ENCODE data around the gene CSNK2A1. TPM values are rescaled to one million over a fixed set of nuclear protein-coding genes. Genes with fewer than 3 reads are reported as not detected.
"Not testable (repeated sequence)": the region's sequence is repeated elsewhere in the genome, so short reads cannot be mapped to it uniquely, and the experiment has no call there.

Gene CSNK2A1
- total RNA-seq, 1 donor from 2014 or later, result 128 TPM

GRCh38 chr20:519999-520398 is 23.6 kb downstream of the CSNK2A1 start:
- H3K4me3 Mint-ChIP-seq (ENCODE audit: unreplicated experiment), result no peak overlapping the region

GRCh38 chr20:517221-517620 is 26.4 kb downstream of the CSNK2A1 start:
- peak overlapping the region; percentile 1 for H3K27ac Mint-ChIP-seq (ENCODE audit: unreplicated experiment)
- no peak for DNase-seq (ENCODE audit: low spot score)
- H3K9me3 Mint-ChIP-seq (ENCODE audit: unreplicated experiment), result no peaks in the 10 kb centered on the region

More at GRCh38 chr20:519999-520398, 23.6 kb downstream of the CSNK2A1 start:
- Mint-ChIP-seq H3K27me3 (ENCODE audit: unreplicated experiment) (peaks cover 2% of the 10 kb centered on the region), H3K36me3 (ENCODE audit: low read depth, unreplicated experiment) (peaks cover 9% of the 10 kb centered on the region), H3K9me3 (ENCODE audit: unreplicated experiment) (no peaks in the 10 kb centered on the region), H3K4me1 (ENCODE audit: unreplicated experiment) (peaks cover 10% of the 10 kb centered on the region), H3K27ac (ENCODE audit: unreplicated experiment) (no peak overlapping the region)
- DNase-seq (ENCODE audit: low spot score), result no peak
- no peak for TF ChIP-seq CTCF (IDR thresholded peaks at IDR 0.05; ENCODE audit: unreplicated experiment)

GRCh38 chr20:516799-517198 is 26.8 kb downstream of the CSNK2A1 start:
- TF ChIP-seq CTCF (IDR thresholded peaks at IDR 0.05; ENCODE audit: unreplicated experiment), result no peak
- Mint-ChIP-seq H3K27ac (ENCODE audit: unreplicated experiment) (peak overlapping the region; percentile 1), H3K9me3 (ENCODE audit: unreplicated experiment) (no peaks in the 10 kb centered on the region), H3K36me3 (ENCODE audit: low read depth, unreplicated experiment) (peaks cover 9% of the 10 kb centered on the region), H3K4me3 (ENCODE audit: unreplicated experiment) (no peak overlapping the region), H3K27me3 (ENCODE audit: unreplicated experiment) (peaks cover 2% of the 10 kb centered on the region), H3K4me1 (ENCODE audit: unreplicated experiment) (peaks cover 10% of the 10 kb centered on the region)
- DNase-seq (ENCODE audit: low spot score), result no peak

More at GRCh38 chr20:517221-517620, 26.4 kb downstream of the CSNK2A1 start:
- peaks cover 2% of the 10 kb centered on the region for H3K27me3 Mint-ChIP-seq (ENCODE audit: unreplicated experiment)
- peaks cover 10% of the 10 kb centered on the region for H3K4me1 Mint-ChIP-seq (ENCODE audit: unreplicated experiment)
- no peak for TF ChIP-seq CTCF (IDR thresholded peaks at IDR 0.05; ENCODE audit: unreplicated experiment)
- H3K4me3 Mint-ChIP-seq (ENCODE audit: unreplicated experiment), result no peak overlapping the region
- H3K36me3 Mint-ChIP-seq (ENCODE audit: low read depth, unreplicated experiment), result peaks cover 9% of the 10 kb centered on the region

DNA sequence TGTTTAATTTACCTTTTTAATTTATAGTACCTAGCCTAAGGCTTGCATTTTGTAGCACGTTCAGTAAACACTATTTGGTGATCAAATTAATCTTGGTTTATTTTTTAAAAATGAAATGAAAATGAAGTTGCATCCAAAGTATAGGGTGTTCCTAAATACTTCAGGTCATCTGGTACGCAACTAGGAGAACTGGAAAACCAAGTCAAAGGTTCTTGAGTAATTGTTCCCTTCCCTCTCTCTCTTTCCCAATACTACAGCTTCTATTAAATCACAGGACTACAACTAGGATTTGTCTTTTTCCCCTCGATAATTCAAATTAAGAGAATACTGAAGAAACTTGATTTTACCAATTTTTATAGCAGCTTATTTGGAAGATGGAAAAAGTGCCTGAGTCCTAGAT is 27.9 kb downstream of the CSNK2A1 start:
- Mint-ChIP-seq H3K9me3 (ENCODE audit: unreplicated experiment) (no peaks in the 10 kb centered on the region), H3K36me3 (ENCODE audit: low read depth, unreplicated experiment) (no peaks in the 10 kb centered on the region), H3K27me3 (ENCODE audit: unreplicated experiment) (peaks cover 2% of the 10 kb centered on the region), H3K27ac (ENCODE audit: unreplicated experiment) (no peak overlapping the region), H3K4me1 (ENCODE audit: unreplicated experiment) (peaks cover 10% of the 10 kb centered on the region), H3K4me3 (ENCODE audit: unreplicated experiment) (no peak overlapping the region)
- no peak for DNase-seq (ENCODE audit: low spot score)
- no peak for TF ChIP-seq CTCF (IDR thresholded peaks at IDR 0.05; ENCODE audit: unreplicated experiment)

DNA sequence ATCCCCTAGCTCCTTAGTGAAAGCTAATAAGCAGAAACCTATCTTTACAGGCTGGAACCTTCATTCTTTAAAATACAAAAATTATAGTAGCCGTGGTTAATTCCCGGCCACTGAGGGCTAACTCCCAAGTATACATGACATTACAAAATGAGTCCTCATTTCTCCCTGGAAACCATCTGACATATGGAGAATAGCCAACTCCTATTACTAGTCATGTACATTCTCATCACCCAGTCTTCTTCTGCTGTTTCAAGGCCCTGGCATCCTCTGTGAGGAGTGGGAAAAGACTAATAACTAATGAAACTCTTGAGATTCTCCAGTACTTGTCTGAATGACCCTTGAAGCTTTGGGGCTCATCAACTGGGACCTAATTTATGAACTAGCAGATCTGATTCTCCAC is 30.2 kb downstream of the CSNK2A1 start:
- Mint-ChIP-seq H3K4me3 (ENCODE audit: unreplicated experiment) (no peak overlapping the region), H3K4me1 (ENCODE audit: unreplicated experiment) (peaks cover 14% of the 10 kb centered on the region), H3K27ac (ENCODE audit: unreplicated experiment) (no peak overlapping the region)

GRCh38 chr20:510328-511057 is 33.1 kb downstream of the CSNK2A1 start:
- not testable (repeated sequence) for H3K4me3 Mint-ChIP-seq (ENCODE audit: unreplicated experiment); H3K4me1 Mint-ChIP-seq (ENCODE audit: unreplicated experiment); H3K9me3 Mint-ChIP-seq (ENCODE audit: unreplicated experiment); H3K36me3 Mint-ChIP-seq (ENCODE audit: low read depth, unreplicated experiment); H3K27me3 Mint-ChIP-seq (ENCODE audit: unreplicated experiment); DNase-seq (ENCODE audit: low spot score); H3K27ac Mint-ChIP-seq (ENCODE audit: unreplicated experiment)

More for the DNA sequence above, 30.2 kb downstream of the CSNK2A1 start:
- H3K9me3 Mint-ChIP-seq (ENCODE audit: unreplicated experiment), result no peaks in the 10 kb centered on the region
- no peak for TF ChIP-seq CTCF (IDR thresholded peaks at IDR 0.05; ENCODE audit: unreplicated experiment)
- peaks cover 2% of the 10 kb centered on the region for H3K27me3 Mint-ChIP-seq (ENCODE audit: unreplicated experiment)
- DNase-seq (ENCODE audit: low spot score), result no peak
- H3K36me3 Mint-ChIP-seq (ENCODE audit: low read depth, unreplicated experiment), result no peaks in the 10 kb centered on the region

GRCh38 chr20:508364-508787 is 35.2 kb downstream of the CSNK2A1 start:
- H3K9me3 Mint-ChIP-seq (ENCODE audit: unreplicated experiment); H3K27ac Mint-ChIP-seq (ENCODE audit: unreplicated experiment); DNase-seq (ENCODE audit: low spot score); H3K27me3 Mint-ChIP-seq (ENCODE audit: unreplicated experiment); H3K4me1 Mint-ChIP-seq (ENCODE audit: unreplicated experiment); H3K4me3 Mint-ChIP-seq (ENCODE audit: unreplicated experiment): not testable (repeated sequence)
- peaks cover 18% of the 10 kb centered on the region for H3K36me3 Mint-ChIP-seq (ENCODE audit: low read depth, unreplicated experiment)
